Umbilical cord (tissue), 2 donors: ENCODE data around the gene CARS2. TPM values are rescaled to one million over a fixed set of nuclear protein-coding genes. Genes with fewer than 3 reads are reported as not detected.
"Not testable (repeated sequence)": the region's sequence is repeated elsewhere in the genome, so short reads cannot be mapped to it uniquely, and the experiment has no call there.

Source experiments
- DNase-seq: peaks from one replicate; pipeline ENCODE4 v3.0.0-alpha.2; 2015; ENCODE audit warnings: low spot score
- total RNA-seq: library from RNA; depleted of rRNA; stranded (reverse); fragments of >200 nt; gene quantifications from one replicate; pipeline ENCODE4 v1.2.3, GENCODE V29; 2014; ENCODE audit warnings: low replicate concordance; ENCODE audit not compliant: insufficient read depth

CARS2 gene
- total RNA-seq, result 36.4 TPM

GRCh38 chr13:110705826-110706569, at the start of gene CARS2:
Gene CARS2 (minus strand): TSS chr13:110706116. CDS start chr13:110706093, 23 bp downstream.
- peak; percentile 98 for DNase-seq

GRCh38 chr13:110748271-110748670, 42.4 kb upstream of the CARS2 start:
- DNase-seq, result no peak

GRCh38 chr13:110746438-110746837, 40.5 kb upstream of the CARS2 start:
- no peak for DNase-seq

- DNase-seq, result no peak
Measured at GRCh38 chr13:110743687-110744086, 37.8 kb upstream of the CARS2 start.

- DNase-seq, result no peak
Measured at GRCh38 chr13:110737555-110737954, 31.6 kb upstream of the CARS2 start.

GRCh38 chr13:110734561-110734960, 28.6 kb upstream of the CARS2 start:
- no peak for DNase-seq

GRCh38 chr13:110731072-110731471, 25.2 kb upstream of the CARS2 start:
- DNase-seq, result no peak

GRCh38 chr13:110726726-110727125, 20.8 kb upstream of the CARS2 start:
- no peak for DNase-seq

GRCh38 chr13:110726153-110726552, 20.2 kb upstream of the CARS2 start:
- not testable (repeated sequence) for DNase-seq

GRCh38 chr13:110723598-110723997, 17.7 kb upstream of the CARS2 start:
- no peak for DNase-seq

GRCh38 chr13:110722971-110723370, 17.1 kb upstream of the CARS2 start:
- DNase-seq, result no peak

GRCh38 chr13:110719036-110719710, 13.3 kb upstream of the CARS2 start:
- DNase-seq, result no peak

- no peak for DNase-seq
Measured at GRCh38 chr13:110716247-110716515, 10.3 kb upstream of the CARS2 start.

- peak; percentile 100 for DNase-seq
Measured at GRCh38 chr13:110715395-110716246, 9.7 kb upstream of the CARS2 start.

- peak; percentile 81 for DNase-seq
Measured at GRCh38 chr13:110714797-110715394, 9.0 kb upstream of the CARS2 start.

GRCh38 chr13:110713981-110714796, 8.3 kb upstream of the CARS2 start:
- peak; percentile 50 for DNase-seq

- no peak for DNase-seq
Measured at GRCh38 chr13:110713642-110713952, 7.7 kb upstream of the CARS2 start, which contains the start of gene ING1. Gene ING1 (plus strand): TSS chr13:110713700. CDS start chr13:110714150, 450 bp downstream.

GRCh38 chr13:110712849-110713641, 7.1 kb upstream of the CARS2 start:
- peak; percentile 100 for DNase-seq

- peak; percentile 94 for DNase-seq
Measured at GRCh38 chr13:110712081-110712848, 6.3 kb upstream of the CARS2 start.
